B cell (primary cell): ENCODE data around the gene TCHHL1.

Experiments
- EZH2 ChIP-seq: IDR thresholded peaks from 2 replicates; pipeline ENCODE4 v1.6.1; 2012; ENCODE audit warnings: borderline replicate concordance, low read depth, mild to moderate bottlenecking, moderate library complexity, low read length; ENCODE audit not compliant: insufficient read depth, poor library complexity, severe bottlenecking
- TF ChIP-seq, protein P1 (sequence below): fragments of 200-600 bp; IDR thresholded peaks from one replicate; pipeline ENCODE4 v1.8.0; 2022; ENCODE audit warnings: antibody characterized with exemption, mild to moderate bottlenecking

DNA sequence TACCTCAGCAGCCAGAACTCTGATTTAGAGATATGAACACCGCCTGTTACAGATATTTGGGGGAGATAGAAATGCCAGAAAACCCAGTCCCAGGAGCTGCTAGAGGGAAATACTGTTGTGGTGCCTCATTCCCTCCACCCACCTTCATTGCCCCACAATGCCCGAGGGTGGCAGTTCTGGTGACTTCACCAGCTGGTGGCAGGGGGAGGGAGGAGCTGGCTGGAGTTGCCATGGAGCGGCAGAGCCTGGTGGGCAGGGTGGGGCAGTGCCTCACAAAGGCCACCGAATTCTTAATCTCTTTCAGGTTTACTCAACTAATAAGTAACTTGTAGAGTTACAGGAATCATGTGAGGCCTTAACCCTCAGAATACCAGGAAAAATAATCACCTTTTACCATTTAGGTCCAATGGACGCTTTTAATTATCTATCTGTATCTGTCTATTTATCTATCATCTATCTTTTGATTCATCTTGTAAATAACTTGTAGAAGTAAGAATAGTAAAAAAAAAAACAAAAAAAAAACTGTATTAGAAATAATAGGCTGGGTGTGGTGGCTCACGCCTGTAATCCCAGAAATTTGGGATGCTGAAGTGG is 40.4 kb downstream of the TCHHL1 start:
- TF ChIP-seq, protein P1, sequence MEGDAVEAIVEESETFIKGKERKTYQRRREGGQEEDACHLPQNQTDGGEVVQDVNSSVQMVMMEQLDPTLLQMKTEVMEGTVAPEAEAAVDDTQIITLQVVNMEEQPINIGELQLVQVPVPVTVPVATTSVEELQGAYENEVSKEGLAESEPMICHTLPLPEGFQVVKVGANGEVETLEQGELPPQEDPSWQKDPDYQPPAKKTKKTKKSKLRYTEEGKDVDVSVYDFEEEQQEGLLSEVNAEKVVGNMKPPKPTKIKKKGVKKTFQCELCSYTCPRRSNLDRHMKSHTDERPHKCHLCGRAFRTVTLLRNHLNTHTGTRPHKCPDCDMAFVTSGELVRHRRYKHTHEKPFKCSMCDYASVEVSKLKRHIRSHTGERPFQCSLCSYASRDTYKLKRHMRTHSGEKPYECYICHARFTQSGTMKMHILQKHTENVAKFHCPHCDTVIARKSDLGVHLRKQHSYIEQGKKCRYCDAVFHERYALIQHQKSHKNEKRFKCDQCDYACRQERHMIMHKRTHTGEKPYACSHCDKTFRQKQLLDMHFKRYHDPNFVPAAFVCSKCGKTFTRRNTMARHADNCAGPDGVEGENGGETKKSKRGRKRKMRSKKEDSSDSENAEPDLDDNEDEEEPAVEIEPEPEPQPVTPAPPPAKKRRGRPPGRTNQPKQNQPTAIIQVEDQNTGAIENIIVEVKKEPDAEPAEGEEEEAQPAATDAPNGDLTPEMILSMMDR, result no peak
- no peak for TF ChIP-seq EZH2
